ENCODE data around the gene ISOC2. TPM values are rescaled to one million over a fixed set of nuclear protein-coding genes. Genes with fewer than 3 reads are reported as not detected.
A peak's percentile ranks its signal among the peaks of the same experiment; 100 is the strongest.

ISOC2 gene
- total RNA-seq, 1 donor from 2014 or later = 25.3 TPM

DNA sequence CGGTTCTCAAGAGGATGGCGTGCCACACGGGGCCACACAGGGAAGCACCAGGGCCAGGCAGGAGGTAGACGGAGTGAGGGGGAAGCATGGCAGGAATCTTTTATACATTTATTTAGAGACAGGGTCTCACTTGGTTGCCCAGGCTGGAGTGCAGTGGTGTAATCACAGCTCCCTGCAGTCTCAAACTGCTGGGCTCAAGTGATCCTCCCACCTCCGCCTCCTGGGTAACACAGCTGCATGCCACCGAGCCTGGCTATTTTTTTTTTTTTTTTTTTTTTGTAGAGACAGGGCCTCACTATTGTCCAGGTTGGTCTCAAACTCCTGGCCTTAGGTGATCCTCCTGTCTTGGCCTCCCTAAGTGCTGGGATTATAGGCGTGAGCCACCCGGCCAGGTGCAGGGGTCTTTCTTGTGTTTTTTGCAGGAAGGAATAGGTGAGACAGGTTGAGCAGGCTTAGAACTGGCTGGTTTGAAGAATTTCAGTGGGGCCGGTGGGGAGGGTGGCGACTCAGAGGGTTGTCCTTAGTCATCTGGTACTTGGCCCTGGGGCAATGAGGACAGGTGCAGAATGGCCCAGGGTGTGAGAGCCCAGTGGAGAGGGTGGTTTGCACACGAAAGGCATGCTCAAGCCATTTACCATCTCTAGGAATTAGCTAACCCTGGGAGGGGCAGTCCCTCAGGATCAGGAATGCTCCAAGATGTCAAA, 34.4 kb upstream of the ISOC2 start:
- TF ChIP-seq, protein P1, sequence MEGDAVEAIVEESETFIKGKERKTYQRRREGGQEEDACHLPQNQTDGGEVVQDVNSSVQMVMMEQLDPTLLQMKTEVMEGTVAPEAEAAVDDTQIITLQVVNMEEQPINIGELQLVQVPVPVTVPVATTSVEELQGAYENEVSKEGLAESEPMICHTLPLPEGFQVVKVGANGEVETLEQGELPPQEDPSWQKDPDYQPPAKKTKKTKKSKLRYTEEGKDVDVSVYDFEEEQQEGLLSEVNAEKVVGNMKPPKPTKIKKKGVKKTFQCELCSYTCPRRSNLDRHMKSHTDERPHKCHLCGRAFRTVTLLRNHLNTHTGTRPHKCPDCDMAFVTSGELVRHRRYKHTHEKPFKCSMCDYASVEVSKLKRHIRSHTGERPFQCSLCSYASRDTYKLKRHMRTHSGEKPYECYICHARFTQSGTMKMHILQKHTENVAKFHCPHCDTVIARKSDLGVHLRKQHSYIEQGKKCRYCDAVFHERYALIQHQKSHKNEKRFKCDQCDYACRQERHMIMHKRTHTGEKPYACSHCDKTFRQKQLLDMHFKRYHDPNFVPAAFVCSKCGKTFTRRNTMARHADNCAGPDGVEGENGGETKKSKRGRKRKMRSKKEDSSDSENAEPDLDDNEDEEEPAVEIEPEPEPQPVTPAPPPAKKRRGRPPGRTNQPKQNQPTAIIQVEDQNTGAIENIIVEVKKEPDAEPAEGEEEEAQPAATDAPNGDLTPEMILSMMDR (IDR thresholded peaks at IDR 0.05) = no peak
- Histone ChIP-seq H3K4me3 (no peak overlapping the region), H3K27ac (no peak overlapping the region), H3K9me3 (no peaks in the 10 kb centered on the region), H3K27me3 (peaks cover 6% of the 10 kb centered on the region), H3K4me1 (no peaks in the 10 kb centered on the region), H3K36me3 (no peaks in the 10 kb centered on the region)
- intact Hi-C loops (cut with DNase I) = no loop called here
- ATAC-seq (no peak), DNase-seq (no peak)

GRCh38 chr19:55494172-55494761, 32.8 kb upstream of the ISOC2 start:
- peak; percentile 13 for ATAC-seq
- peak overlapping the region; percentile 26 for H3K4me3 ChIP-seq
- DNase-seq = no peak

GRCh38 chr19:55493645-55494171, 32.3 kb upstream of the ISOC2 start:
- TF ChIP-seq, protein P1 (IDR thresholded peaks at IDR 0.05) = no peak
- no peak overlapping the region for H3K4me3 ChIP-seq
- DNase-seq = no peak
- ATAC-seq = no peak
- peak overlapping the region; percentile 58 for H3K27ac ChIP-seq
- no peaks in the 10 kb centered on the region for H3K9me3 ChIP-seq
- H3K27me3 ChIP-seq = peaks cover 6% of the 10 kb centered on the region
- intact Hi-C loops (cut with DNase I) = no loop called here
- H3K36me3 ChIP-seq = no peaks in the 10 kb centered on the region
- H3K4me1 ChIP-seq = no peaks in the 10 kb centered on the region

More at GRCh38 chr19:55494172-55494761, 32.8 kb upstream of the ISOC2 start:
- no peaks in the 10 kb centered on the region for H3K36me3 ChIP-seq
- no peaks in the 10 kb centered on the region for H3K9me3 ChIP-seq
- peak overlapping the region; percentile 63 for H3K27ac ChIP-seq
- TF ChIP-seq, protein P1 (IDR thresholded peaks at IDR 0.05) = no peak
- intact Hi-C loops (cut with DNase I) = no loop called here
- H3K27me3 ChIP-seq = peaks cover 6% of the 10 kb centered on the region
- H3K4me1 ChIP-seq = no peaks in the 10 kb centered on the region

DNA sequence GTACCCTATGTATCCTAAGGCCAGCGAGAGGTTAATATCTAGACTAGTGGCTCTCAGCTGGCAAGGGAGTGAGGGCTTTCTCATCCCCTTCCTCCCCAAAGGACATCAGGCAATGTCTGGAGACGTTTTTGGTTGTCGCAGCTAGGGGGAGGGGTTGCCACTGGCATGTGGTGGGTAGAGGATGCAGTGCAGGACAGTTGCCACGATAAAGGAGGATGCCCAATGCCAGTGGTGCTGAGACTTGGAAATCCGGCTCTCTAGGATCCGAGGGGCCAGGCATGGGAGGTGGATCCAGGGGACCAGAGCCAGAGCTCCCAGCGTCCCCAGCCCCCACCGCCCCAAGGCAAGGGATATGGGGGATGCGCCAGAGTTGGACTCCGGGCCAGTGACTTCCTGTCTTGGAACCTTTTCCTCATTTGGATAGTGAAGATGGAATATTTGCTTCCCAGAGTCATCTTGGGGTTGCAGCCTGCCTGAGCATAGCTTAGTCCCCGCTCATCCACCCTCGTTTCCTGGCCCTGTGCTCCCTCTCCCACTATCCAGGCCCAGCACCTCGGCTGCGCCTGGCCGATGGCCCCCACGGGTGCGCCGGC, 31.7 kb upstream of the ISOC2 start:
- Histone ChIP-seq H3K4me1 (no peaks in the 10 kb centered on the region), H3K9me3 (no peaks in the 10 kb centered on the region), H3K4me3 (no peak overlapping the region), H3K27me3 (peaks cover 6% of the 10 kb centered on the region), H3K27ac (peak overlapping the region; percentile 58), H3K36me3 (no peaks in the 10 kb centered on the region)
- TF ChIP-seq, protein P1 (IDR thresholded peaks at IDR 0.05) = no peak
- ATAC-seq (no peak), DNase-seq (no peak)
- intact Hi-C loops (cut with DNase I) = no loop called here

- DNase-seq (no peak), ATAC-seq (no peak)
- Histone ChIP-seq H3K36me3 (no peaks in the 10 kb centered on the region), H3K9me3 (no peaks in the 10 kb centered on the region), H3K4me3 (no peak overlapping the region), H3K27me3 (peaks cover 6% of the 10 kb centered on the region), H3K27ac (no peak overlapping the region), H3K4me1 (no peaks in the 10 kb centered on the region)
- intact Hi-C loops (cut with DNase I) = no loop called here
- TF ChIP-seq, protein P1 (IDR thresholded peaks at IDR 0.05) = no peak
Measured at GRCh38 chr19:55492362-55492944, 31.0 kb upstream of the ISOC2 start.
